NOMO-1 treated with DMSO at 0.1 percent for 48 hours (cell line): ENCODE data around the gene FLVCR2.

Experiments
- DNase-seq: peaks from one replicate; lab custom pipeline; 2025; ENCODE audit not compliant: unreplicated experiment; lab: John Stamatoyannopoulos, UW

FLVCR2 gene

DNA sequence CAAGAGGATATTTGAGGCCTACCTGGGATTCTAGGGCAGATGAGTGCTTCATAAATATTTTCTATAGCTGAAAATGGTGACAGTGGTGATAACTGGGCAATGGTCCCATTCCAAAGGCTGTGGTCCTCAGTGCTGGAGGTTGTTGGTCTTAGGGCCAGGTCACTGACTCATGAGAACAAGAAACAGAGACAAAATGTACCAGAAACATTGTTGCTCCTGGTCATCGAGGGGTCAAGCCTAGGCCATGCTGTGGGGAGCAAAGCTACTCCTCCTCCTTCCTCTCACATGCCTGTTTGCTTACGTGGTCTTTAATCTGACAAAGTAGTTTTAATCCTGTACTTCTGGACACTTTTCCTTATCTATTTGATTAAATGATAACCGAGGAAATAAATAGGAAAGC lies 48.4 kb downstream of the FLVCR2 start:
- no peak for DNase-seq

DNA sequence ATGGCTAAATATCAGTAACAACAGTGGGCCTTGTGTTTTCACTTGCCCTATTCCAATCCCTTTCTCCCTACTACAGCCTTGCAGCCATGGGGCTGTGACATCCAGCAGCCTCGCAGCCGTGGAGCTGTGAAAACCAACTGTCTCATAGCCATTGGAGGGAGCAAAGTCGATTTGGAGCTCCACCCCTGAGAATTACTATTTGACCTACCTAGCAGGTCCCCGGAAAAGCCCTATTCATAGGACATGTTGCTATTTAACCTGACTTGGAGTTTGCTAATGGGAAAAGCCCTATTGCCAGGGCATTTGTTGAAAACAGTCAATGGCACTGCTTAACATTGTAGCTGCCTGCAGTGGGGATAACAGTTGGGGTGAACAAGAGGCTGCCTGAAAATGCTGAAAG lies 49.0 kb downstream of the FLVCR2 start:
- no peak for DNase-seq

DNA sequence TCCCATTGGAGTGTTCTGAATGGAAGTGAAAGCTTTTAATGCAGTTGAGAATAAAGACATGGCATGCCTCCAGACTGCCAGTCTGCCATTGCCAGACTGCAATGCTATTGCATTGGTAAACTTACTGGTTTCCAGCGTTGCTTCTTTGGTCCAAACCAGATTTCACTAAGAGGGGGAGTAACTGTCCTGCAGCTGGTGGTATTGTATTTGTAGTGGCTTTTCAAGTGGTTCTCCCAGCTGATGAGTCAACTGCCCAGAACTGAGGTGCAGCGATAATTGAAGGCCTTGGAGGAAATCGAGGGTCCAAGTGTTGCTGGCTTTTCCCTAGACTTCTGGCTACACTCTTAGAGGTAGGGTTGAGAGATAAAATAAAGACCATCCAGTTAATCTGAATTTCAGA lies 50.4 kb downstream of the FLVCR2 start:
- DNase-seq, result no peak

DNA sequence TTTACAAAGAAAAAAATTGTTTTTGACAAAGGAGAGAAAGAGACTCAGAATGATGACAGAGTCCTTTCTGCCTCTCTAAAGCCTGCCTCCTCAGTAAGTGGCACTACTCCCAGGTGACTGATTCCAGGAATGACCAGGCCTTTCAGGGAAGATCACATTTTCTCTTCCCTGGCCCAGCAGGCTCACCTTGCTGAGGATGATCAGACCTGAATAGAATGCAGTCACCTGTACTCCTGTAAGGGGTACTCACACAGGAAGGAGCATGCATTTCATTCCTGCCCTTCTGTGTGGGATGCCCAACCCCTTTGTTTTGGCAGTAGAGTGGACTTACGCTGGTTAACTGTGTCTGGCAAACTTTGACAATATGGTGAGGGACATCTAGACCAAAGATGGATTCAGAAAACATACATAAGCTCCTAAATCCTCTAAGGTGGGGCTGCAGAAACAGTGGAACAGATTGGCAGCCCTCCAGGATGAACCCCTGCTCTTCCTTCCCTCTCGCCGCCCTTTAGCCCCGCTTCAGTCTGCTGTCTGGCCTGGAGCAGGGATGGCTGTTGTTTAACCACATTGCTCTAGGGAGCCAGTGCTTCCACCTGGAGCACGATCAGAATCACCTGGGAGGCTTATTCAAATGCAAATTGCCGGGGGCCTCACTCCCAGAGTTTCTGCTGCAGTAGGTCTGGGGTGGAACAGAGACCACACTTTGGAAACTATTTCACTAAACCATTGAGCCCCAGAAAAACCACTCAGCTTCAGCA lies 52.5 kb downstream of the FLVCR2 start:
- DNase-seq, result no peak

DNA sequence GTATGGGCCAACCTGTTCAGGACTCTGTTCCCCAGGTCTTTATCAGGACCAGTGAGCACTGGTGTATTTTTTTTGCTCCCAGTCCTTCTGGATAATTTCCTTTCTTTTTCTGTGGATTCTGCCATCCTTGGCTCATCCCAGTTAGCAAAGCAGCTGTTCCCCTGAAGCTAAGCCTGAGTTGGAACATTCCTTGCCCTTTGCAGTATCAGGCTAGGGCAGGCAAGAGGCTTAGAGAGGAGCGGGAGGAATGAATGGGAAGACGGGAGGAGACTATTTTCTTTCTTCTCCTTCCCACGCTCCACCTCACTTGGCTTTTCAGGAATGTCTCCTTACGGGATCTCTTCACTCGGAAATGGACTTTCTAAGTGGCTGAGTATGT lies 53.0 kb downstream of the FLVCR2 start:
- no peak for DNase-seq

DNA sequence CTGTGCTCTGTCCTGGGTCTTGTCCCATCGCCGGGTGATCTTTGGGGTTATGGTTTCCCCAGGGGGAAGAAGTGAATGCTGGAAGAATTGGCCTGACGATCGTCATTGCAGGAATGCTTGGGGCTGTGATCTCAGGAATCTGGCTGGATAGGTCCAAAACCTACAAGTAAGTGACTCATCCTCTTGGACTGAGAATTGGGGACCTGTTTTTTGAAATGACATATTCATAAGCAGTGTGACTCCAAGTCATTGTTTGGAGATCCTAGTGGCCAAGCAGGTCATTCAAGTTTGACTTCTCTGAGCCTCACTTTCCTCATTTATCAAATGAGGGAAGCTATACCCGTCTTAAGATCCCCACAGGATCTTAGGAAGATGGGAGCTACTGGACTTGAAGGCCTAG lies 56.4 kb downstream of the FLVCR2 start:
- DNase-seq, result no peak

DNA sequence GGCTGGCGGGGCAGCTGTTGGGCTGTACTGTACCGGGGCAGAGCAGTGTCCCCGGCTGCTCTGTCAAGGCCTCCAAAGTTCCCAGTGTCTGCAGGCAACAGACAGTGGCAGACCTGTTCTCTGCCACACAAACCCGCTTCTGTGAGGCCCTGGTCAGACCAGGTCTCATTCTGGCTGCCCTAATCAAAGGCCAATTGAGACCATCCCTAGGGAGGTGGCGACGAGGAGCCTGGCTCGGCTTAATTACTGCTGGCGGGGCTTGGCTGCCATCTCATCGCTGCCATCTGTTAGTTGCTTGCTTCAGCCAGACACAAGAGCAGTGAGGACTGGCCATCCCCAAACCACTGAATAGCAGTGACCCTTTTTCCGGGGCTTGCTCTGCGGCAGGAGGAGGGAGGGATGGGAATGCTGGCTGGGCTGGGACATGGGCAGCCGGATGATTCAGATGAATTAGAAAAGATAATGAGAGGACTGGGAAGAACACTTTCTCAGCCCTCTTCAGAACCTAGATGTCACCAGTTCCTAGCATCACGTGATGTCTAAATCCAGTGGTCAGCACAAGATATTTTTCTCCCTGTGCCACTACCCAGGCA lies 57.8 kb downstream of the FLVCR2 start:
- DNase-seq, result no peak

DNA sequence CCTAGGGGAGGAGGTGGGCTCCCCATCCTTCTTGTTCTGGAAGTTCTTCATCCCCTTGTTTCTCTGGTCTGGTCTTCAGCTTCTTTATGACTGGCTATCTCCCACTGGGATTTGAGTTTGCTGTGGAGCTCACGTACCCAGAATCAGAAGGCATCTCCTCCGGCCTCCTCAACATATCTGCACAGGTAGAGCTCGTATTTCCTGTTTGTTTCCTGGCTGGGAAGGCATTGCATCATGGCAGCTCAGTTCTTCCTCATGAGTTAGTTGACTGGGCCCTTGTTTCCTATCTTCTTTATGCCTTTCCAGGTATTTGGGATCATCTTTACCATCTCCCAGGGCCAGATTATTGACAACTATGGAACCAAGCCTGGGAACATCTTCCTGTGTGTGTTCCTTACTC lies 62.5 kb downstream of the FLVCR2 start:
- no peak for DNase-seq

DNA sequence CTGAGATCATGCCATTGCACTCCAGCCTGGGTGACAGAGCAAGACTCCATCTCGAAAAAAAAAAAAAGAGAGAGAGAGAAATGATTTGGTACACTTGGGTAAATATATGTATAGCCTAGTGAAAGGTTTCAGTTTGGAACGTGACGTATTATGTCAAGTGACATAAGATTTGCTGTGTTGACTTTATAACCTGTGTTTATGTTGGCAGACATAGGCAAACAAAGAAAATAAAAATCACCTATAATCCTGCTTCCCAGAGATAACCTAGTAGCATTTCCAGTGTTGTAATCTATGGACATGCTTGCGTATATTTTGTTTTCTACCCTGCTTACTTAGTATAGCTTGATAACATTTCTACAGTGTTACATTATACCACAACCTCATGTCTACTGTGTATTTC lies 65.6 kb downstream of the FLVCR2 start:
- DNase-seq, result no peak

DNA sequence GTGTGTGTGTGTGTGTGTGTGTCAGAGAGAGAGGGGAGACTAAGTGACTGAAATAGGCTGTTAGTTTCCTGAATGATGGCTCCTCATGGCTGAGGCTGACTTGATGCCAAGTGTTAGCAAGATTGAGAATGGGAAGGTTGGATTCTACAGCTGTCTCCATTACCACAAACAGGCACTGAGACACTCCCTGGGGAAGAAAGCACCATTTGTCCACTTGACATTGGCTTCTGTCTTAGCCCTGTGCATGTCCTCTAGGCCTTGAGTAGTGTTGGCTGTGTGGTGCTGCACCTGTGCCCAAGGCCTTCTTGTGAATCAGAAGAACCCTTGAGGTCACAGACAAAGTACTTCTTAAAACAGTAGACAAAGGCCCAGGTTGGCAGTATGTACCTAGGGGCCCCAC lies 66.6 kb downstream of the FLVCR2 start:
- DNase-seq, result no peak

DNA sequence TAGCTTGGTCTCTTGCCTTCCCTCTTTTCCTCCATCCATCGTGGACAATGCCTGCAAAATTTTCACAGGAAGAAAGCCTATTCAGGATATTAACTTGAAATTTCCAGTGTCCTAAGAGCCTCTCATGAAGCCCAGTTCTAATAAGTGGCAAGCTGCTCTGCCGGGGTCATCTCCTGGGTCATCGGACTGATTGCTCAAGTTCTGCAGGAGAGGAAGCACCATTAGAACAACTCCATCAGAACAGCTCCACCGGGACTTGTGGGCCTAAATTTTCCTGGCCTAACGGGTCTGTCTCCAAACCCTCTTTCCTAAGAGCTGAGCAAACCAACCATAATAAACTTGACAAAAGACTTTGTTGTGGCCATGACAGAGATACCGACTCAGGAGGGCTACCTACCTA lies 68.3 kb downstream of the FLVCR2 start:
- no peak for DNase-seq

DNA sequence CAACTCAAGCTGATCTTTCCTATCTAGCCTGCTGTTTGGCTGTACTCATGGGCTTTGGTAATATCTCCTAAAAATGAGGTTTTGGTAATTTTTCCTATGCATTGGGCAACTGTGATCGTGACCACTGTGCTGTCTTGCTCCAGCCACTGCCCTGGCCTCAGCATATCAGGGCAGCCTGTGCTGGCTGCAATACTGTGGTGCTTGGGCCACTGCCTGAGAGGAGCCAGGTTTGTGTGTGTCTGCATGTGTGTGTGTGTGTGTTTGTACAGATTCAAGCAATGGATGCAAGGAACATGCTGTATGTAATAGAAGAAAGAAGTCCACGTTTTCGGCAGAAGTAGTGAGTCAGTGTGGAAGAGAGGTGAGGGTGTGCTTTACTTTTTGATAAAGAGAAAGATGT lies 69.2 kb downstream of the FLVCR2 start:
- DNase-seq, result no peak

DNA sequence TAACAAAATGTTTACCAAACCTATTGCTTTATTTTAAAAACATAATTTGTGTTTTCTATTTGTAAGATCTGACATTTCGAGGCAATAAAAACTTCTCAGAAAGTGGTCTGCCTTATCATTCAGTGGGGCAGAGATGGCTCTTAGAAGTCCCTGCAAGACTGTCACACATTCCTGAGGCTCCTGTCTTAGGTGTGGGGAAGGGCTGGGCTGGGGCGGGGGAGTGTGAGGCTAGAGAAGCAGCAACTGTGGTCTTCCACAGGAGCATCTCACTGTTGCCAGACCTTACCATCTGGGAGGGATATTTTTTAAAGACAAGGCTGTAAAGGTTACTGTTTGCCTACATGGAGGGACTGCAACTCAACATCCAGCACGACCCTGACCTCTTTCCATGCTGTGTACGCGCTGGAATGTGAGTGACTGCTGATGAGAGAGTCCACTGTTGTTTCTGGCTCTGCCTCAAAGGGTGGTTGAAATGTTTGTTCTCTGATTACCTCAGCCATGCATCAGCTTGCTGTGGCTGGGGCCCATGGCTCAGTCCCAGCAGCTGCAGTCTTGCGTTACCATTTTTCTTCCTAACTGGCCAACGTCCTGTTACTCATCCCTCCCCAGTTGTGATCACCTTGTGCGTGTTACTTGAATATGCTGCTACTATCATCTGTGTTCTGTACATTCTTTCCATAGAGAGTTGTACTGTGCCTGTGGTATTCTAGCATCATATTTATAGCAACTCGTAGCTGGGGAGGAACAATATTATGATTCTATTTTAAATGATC lies 69.8 kb downstream of the FLVCR2 start:
- DNase-seq, result no peak

DNA sequence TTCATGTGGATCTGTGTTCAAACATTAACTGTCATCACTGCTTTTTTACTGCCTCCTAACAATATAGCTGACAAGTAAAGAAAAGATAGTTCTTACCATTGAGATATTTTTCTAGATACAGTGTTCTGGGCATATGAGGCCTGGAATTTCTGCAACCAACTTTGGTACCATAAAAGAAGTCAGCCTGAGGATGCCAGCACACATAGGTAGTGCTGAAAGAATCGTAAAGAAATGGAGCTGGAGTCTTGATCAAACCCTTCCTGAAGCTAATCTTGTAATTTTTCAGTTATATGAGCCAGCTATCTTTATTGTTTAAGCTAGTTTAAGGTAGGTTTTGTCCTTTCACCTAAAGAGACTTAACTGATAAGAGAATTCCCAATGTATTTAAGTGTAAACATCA lies 70.9 kb downstream of the FLVCR2 start:
- DNase-seq, result no peak

DNA sequence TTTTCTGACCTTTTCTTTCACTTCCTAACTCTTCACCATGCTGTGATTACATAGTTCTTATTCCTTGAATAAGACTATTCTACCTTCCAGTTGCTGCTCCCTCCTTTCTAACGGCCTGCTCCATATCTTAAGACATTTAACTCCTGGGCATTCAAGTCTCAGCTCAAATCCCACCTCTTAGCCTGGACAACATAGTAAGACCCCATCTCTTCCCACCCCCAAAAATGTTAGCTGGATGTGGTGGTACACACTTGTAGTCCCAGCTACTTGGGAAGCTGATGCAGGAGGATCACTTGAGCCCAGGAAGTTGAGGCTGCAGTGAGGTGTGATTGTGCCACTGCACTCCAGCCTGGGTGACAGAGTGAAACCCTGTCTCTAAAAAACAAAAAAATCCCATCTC lies 71.4 kb downstream of the FLVCR2 start:
- no peak for DNase-seq

DNA sequence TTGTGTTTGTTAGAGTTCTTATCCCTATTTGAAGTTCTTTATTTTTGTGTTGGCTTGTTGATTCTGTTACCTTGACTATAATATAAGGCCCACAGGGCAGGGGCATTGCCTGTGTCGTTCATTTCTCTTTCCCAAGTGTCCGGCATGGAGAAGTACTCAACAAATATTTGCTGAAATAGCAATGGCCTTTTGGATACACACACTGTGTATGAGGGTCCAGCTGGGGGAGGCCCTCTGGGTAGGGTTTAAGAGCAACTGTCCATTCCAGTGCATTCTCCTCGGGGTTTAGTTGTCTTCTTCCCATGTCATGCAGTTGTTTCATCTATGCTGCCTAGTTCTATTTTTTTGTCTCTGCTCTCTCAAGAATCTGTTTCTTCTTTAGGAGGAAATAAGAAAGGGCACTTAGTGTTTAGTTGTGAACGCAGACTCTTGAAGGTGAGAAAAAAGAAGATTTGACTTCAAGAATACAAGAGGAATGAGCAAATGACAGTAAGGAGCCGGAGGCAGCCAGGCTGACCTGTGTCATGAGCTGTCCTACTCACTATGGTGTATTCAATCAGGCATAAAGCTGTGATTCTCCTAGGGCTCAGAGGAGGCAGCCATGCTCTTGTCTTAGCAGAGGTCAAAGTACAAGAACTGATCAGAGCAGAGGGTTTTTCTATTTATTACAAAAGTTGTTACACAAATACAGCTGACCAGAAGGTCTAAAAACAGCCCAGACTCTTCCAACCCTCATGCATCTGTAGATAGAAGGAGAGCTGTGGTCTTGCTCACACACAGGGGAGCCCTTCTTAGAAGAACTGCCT lies 72.0 kb downstream of the FLVCR2 start:
- no peak for DNase-seq

DNA sequence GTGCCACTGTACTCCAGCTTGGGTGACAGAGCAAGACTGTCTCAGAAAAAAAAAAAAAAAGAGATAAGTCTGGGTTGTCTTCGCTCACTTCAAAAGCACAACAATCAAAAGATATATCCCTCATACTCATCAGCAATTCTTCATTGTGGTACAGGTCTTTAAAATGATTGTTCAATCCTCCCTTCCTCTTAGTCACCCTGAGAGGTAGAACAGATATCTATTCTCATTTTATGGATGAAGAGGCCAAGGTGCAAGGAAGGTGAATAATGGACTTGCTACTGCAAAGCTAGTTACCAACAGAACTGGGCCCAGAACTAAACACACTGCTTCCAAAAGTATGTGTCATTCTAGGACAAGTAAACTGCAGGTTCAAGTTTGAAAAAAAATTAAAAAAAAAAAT lies 75.1 kb downstream of the FLVCR2 start:
- no peak for DNase-seq

DNA sequence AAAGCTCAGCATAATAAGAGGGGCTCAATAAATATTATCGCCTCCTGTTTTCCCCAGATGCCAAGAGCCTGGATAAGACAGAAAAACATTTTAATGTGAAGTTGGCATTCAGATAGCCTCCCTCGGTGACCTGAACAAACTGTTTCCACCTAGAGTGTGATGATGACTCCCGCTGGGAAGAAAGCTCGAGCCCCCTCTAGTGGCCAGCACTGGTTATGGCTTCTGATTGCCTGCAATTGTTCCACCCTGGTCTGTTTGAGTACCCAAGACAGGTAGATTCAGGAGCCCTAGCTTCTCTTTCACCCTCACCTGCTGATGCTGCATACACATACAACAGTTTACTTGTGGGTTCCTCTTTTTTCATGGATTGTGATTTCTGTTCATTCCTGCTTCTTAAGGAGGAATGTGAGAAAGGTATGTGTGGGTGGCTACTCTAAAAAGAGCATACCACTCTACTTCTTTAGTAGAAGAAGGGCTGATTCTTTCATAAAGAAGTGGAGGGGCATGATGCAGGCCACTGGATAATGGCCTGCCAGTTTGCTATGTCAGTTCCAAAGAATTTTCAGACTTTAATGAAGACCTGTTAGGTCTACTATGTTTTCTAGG lies 75.8 kb downstream of the FLVCR2 start:
- DNase-seq, result peak; percentile 60

DNA sequence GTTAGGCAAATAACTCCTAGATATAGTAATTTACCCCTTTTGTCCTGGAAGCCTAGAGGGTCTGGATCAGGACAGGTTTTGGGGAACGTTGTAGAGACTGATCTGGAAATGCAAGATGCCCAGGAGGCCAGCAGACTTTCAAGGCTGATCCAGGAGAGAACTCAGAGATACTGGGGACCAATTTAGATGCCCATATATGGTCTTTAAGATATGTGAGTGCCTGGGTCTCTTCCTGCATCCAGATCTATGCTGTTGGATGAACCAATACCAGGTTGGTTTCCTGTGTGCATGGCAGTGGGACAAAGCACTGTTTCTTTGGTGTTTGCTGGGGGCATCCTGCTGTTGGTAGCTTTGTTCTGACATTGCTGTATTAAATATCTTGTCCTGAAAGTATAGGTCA lies 76.8 kb downstream of the FLVCR2 start:
- no peak for DNase-seq

DNA sequence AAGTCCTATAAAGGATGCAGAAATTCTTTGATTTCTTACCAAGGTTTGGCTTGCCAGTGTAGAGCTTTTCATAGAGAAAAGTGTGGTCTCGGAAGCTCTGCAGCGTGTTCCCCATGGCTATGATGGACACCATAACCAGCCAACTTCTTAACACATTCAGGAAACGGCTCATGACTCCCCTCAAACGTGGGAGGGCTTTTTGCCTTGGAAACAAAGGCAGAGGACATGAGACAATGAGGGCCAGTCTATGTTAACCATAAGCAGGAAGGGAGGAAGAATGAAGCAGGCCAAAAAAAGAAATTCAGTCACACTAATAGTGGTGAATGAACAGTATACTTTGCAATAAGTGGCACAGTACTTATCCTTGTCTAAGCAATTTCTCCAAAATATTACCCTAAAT lies 78.9 kb downstream of the FLVCR2 start:
- DNase-seq, result no peak

DNA sequence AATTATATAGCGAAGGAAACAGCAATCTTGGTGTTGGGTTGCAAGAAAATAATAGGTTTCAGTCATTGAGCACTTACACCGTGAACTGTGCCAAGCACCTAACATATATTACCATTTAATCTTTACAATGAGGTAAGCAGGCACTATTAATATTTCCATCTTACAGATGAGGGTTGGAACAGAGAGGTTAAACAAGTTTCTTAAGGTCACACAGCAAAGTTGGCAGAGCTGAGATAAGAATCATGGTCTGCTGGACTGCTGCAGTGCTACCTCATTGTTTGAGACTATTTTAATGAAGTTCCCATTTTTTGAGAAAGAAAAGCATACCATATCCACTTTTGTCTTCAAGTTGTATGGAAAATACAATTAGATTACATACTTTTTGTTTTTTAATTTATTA lies 80.5 kb downstream of the FLVCR2 start:
- no peak for DNase-seq
